Muscle of leg (tissue), 11 donors: ENCODE measurements around the gene ZFYVE28. TPM values are rescaled to one million over a fixed set of nuclear protein-coding genes. Genes with fewer than 3 reads are reported as not detected.

Experiments used
- DNase-seq: peaks from one replicate; pipeline ENCODE4 v3.0.0; 2013
- H3K27ac ChIP-seq: one replicate; pipeline ENCODE4 v1.5.1; 2013; ENCODE audit warnings: mild to moderate bottlenecking, low read length, control low read depth
- H3K27me3 ChIP-seq: one replicate; pipeline ENCODE4 v1.6.1; 2013; ENCODE audit warnings: low read length; ENCODE audit not compliant: control insufficient read depth, insufficient read depth
- H3K36me3 ChIP-seq: one replicate; pipeline ENCODE4 v1.6.1; 2013; ENCODE audit warnings: low read length; ENCODE audit not compliant: control insufficient read depth, insufficient read depth
- H3K4me1 ChIP-seq: one replicate; pipeline ENCODE4 v1.6.1; 2013; ENCODE audit warnings: low read length; ENCODE audit not compliant: control insufficient read depth, insufficient read depth
- H3K4me3 ChIP-seq: one replicate; pipeline ENCODE4 v1.5.1; 2013; ENCODE audit warnings: low read length, control low read depth
- H3K9me3 ChIP-seq: replicated peaks from 2 replicates; pipeline ENCODE4 v1.6.1; 2013; ENCODE audit warnings: low read depth, low read length; ENCODE audit not compliant: control insufficient read depth
- WGBS: methylation state at CpG from one replicate; pipeline ENCODE4 v1.1.5; 2013; ENCODE audit warnings: missing lambda C conversion rate; ENCODE audit not compliant: insufficient coverage; 5-methylcytosine and 5-hydroxymethylcytosine counted together
- polyA plus RNA-seq, 8 donors: library from polyadenylated mRNA; unstranded; fragments of 120-200 nt; gene quantifications; one replicate each; pipeline versions ENCODE4 v1.2.1 to v1.2.3, GENCODE V29; 2013; ENCODE audit warnings: inconsistent platforms in 1 of 8, low replicate concordance in 1 of 8; ENCODE audit not compliant: insufficient read length in 8 of 8, insufficient read depth in 1 of 8
- total RNA-seq: library from RNA; stranded (reverse); fragments of 120-200 nt; gene quantifications from one replicate; pipeline ENCODE4 v1.2.4, GENCODE V29; 2013

ZFYVE28 gene
- total and polyA plus RNA-seq, 9 donors, result 0.94 to 3.1 (median 1.6) TPM

- WGBS, result 80% methylated on average over 22 of the region's 24 CpGs
- Histone ChIP-seq H3K4me3 (no peak overlapping the region), H3K9me3 (no peaks in the 10 kb centered on the region), H3K27ac (no peak overlapping the region), H3K36me3 (no peaks in the 10 kb centered on the region), H3K27me3 (peaks cover 8% of the 10 kb centered on the region), H3K4me1 (peaks cover 6% of the 10 kb centered on the region)
- no peak for DNase-seq
These were observed 39.2 kb upstream of the ZFYVE28 start for GRCh38 chr4:2457481-2458295.

- Histone ChIP-seq H3K27ac (no peak overlapping the region), H3K4me3 (no peak overlapping the region), H3K4me1 (no peaks in the 10 kb centered on the region), H3K27me3 (peaks cover 3% of the 10 kb centered on the region), H3K36me3 (no peaks in the 10 kb centered on the region), H3K9me3 (no peaks in the 10 kb centered on the region)
- WGBS, result 73% methylated on average over 16 of the region's 25 CpGs
- no peak for DNase-seq
These were observed 33.7 kb upstream of the ZFYVE28 start for GRCh38 chr4:2451821-2452785.

GRCh38 chr4:2451036-2451520, 32.6 kb upstream of the ZFYVE28 start:
- 69% methylated on average over 3 of the region's 10 CpGs for WGBS
- H3K9me3 ChIP-seq, result no peaks in the 10 kb centered on the region
- H3K4me3 ChIP-seq, result no peak overlapping the region
- no peaks in the 10 kb centered on the region for H3K27me3 ChIP-seq
- no peaks in the 10 kb centered on the region for H3K36me3 ChIP-seq
- no peak for DNase-seq
- H3K4me1 ChIP-seq, result no peaks in the 10 kb centered on the region
- no peak overlapping the region for H3K27ac ChIP-seq

- WGBS, result 77% methylated on average over 11 of the region's 16 CpGs
- Histone ChIP-seq H3K27me3 (no peaks in the 10 kb centered on the region), H3K9me3 (no peaks in the 10 kb centered on the region), H3K36me3 (no peaks in the 10 kb centered on the region), H3K27ac (no peak overlapping the region), H3K4me1 (no peaks in the 10 kb centered on the region), H3K4me3 (no peak overlapping the region)
- DNase-seq, result no peak
These were observed 32.1 kb upstream of the ZFYVE28 start for GRCh38 chr4:2450394-2451035.

GRCh38 chr4:2449511-2450392, 31.3 kb upstream of the ZFYVE28 start:
- WGBS, result 84% methylated on average over 26 of the region's 27 CpGs
- Histone ChIP-seq H3K4me1 (no peaks in the 10 kb centered on the region), H3K9me3 (no peaks in the 10 kb centered on the region), H3K36me3 (no peaks in the 10 kb centered on the region), H3K27ac (no peak overlapping the region), H3K4me3 (no peak overlapping the region), H3K27me3 (no peaks in the 10 kb centered on the region)
- no peak for DNase-seq

- WGBS, result 87% methylated on average over 11 of the region's 11 CpGs
These were observed 30.6 kb upstream of the ZFYVE28 start for GRCh38 chr4:2449051-2449450.

GRCh38 chr4:2448589-2448988, 30.1 kb upstream of the ZFYVE28 start:
- Histone ChIP-seq H3K4me3 (no peak overlapping the region), H3K27me3 (no peaks in the 10 kb centered on the region), H3K36me3 (no peaks in the 10 kb centered on the region), H3K4me1 (no peaks in the 10 kb centered on the region), H3K9me3 (no peaks in the 10 kb centered on the region), H3K27ac (no peak overlapping the region)
- no peak for DNase-seq
- WGBS, result 75% methylated on average over 6 of the region's 7 CpGs

More at GRCh38 chr4:2449051-2449450, 30.6 kb upstream of the ZFYVE28 start:
- Histone ChIP-seq H3K27ac (no peak overlapping the region), H3K4me3 (no peak overlapping the region), H3K4me1 (no peaks in the 10 kb centered on the region), H3K36me3 (no peaks in the 10 kb centered on the region), H3K27me3 (no peaks in the 10 kb centered on the region), H3K9me3 (no peaks in the 10 kb centered on the region)
- DNase-seq, result no peak

GRCh38 chr4:2446656-2447564, 28.5 kb upstream of the ZFYVE28 start:
- Histone ChIP-seq H3K4me1 (peaks cover 4% of the 10 kb centered on the region), H3K4me3 (no peak overlapping the region), H3K9me3 (no peaks in the 10 kb centered on the region), H3K36me3 (no peaks in the 10 kb centered on the region), H3K27me3 (no peaks in the 10 kb centered on the region), H3K27ac (no peak overlapping the region)
- DNase-seq, result no peak
- WGBS, result 83% methylated on average over 2 of the region's 3 CpGs
